AG09309 (cell line): ENCODE data around the gene NMRK1.

Experiments used
- DNase-seq: peaks from one replicate; pipeline ENCODE4 v3.0.0-alpha.2; 2010; ENCODE audit warnings: low read depth
- H3K4me3 ChIP-seq: 2 replicates; pipeline ENCODE4 v1.5.1; 2011; ENCODE audit warnings: mild to moderate bottlenecking, low read depth, low read length, moderate library complexity; ENCODE audit not compliant: control insufficient read depth
- TF ChIP-seq, protein P1 (sequence below): IDR thresholded peaks from 2 replicates; pipeline ENCODE4 v1.5.1; 2011; ENCODE audit warnings: mild to moderate bottlenecking, low read depth, low read length, inconsistent platforms; ENCODE audit not compliant: insufficient read depth, control insufficient read depth; ENCODE audit errors: missing control alignments

The NMRK1 gene

DNA sequence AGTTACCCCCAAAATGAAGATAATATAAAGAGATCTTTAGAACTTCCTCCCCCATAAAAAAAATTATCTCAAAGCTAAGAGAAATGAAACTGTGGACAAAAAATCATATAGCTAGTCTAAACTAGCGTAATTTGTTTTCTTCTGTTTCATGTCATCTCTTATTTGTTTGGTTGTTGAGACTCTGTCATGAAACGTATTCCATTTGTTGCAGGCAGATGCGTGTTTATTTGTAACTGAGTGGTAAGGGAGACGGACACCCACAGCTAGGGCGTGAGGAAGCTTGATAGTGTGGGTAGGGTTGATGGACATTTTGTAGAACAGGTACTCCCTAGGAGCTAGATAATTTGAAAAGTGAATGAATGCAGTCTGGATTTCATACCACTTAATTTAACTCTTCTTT, 42.2 kb upstream of the NMRK1 start:
- TF ChIP-seq, protein P1, sequence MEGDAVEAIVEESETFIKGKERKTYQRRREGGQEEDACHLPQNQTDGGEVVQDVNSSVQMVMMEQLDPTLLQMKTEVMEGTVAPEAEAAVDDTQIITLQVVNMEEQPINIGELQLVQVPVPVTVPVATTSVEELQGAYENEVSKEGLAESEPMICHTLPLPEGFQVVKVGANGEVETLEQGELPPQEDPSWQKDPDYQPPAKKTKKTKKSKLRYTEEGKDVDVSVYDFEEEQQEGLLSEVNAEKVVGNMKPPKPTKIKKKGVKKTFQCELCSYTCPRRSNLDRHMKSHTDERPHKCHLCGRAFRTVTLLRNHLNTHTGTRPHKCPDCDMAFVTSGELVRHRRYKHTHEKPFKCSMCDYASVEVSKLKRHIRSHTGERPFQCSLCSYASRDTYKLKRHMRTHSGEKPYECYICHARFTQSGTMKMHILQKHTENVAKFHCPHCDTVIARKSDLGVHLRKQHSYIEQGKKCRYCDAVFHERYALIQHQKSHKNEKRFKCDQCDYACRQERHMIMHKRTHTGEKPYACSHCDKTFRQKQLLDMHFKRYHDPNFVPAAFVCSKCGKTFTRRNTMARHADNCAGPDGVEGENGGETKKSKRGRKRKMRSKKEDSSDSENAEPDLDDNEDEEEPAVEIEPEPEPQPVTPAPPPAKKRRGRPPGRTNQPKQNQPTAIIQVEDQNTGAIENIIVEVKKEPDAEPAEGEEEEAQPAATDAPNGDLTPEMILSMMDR = no peak
- no peak overlapping the region for H3K4me3 ChIP-seq
- DNase-seq = no peak

DNA sequence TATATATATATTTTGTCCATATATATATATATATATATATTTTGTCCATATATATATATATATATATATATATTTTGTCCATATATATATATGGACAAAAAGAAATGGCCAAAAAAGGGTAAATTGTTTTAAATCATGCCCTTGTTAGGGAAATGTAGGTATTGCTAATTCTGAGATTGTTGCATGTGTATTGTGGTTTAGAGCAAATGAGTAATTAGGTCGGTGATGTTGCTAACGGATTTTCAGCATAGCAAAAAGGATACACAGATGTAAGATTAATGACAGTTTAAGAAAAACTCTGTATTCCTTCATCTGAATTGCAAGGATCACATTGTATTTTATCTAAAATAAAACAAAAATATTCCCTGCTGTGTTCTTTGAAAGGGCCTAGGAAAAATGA, 40.6 kb upstream of the NMRK1 start:
- no peak overlapping the region for H3K4me3 ChIP-seq

DNA sequence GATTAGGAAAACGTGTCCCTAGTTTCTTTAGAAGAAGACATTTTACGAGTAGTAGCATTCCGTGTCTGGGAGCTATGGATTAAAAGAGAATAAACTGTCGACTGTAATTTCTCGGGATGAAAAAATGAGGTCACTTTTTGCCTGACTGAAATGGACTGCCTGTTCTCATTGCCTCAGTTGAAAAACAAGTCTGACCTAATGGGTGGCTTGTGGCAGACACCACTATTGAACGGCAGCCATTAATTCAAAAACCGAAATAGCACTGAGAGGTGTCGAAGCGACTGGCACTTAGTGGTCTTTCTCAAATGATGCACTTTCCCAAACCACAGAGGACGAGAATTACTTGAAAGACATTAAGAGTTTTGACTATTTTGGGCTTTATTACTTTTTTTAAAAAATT, 35.7 kb upstream of the NMRK1 start:
- TF ChIP-seq, protein P1 = no peak
- DNase-seq = no peak
- no peak overlapping the region for H3K4me3 ChIP-seq

More for the DNA sequence above, 40.6 kb upstream of the NMRK1 start:
- no peak for DNase-seq
- TF ChIP-seq, protein P1 = no peak

DNA sequence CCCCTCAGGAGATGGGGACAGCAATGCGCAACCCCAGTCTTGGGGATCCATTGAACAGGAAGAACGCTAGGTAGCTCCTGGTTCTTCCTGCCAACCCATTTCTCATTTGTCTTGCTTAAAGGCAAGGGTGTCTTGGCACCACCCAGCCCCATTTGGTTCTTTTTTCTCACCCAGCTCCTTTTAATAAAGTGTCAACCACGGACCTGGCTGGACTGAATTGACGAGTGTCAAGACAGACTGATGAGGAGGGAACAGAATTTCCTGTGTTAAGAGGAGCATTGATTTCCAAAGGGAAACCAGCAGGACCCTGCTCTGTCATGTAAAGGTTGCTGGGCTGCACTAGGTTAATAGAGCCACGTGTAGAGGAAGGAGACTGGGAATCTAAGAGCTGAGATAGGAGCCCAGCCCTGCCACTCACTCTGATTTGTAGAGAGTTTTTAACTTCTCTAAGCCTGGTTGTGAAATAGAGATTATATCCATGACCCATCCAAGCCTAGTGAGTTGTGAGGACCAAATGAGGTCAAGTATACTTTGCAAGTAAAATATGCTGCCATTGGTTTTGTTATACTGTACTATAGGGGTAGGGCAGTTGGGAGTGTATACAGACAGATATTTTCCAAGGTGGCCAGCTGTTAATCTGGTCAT, 34.1 kb upstream of the NMRK1 start:
- TF ChIP-seq, protein P1 = no peak
- DNase-seq = no peak
- H3K4me3 ChIP-seq = no peak overlapping the region

DNA sequence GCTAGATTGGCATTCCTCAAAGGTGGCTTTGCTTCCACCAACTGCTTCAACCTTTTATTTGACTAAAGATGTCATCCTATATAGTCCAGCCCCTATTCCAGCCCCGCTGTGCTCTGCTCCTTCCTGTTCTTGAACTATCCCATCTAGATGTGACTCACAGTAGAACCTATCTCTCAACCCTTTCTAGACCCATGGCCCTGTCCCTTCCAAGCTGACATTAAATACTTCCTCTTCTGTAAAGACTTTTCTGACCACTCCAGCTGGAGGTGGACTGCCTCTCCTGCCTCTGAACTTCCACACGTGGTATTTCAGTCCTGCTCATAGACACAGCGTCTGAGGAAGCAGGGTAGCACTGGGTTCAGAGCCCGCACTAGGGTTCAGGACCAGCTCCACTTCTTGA, 32.7 kb upstream of the NMRK1 start:
- TF ChIP-seq, protein P1 = no peak
- H3K4me3 ChIP-seq = no peak overlapping the region
- DNase-seq = no peak

DNA sequence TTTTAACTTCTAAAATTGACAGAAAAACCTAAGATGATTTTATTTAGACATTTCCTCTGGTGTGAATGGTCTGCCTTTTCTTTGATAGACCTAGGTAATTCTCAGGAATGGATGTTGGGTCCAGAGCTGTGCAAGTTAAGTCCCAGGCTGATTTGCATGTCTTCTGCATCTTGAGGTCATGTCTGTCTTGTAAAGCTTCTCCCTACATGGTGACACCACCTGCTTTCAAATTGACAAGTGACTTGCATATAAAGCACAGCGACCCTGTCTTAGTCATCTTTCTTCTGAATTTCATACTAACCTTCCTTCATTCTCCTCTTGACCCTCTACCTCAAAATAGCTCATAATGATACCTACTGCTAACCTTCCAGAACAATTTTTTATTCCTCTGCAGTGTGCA, 29.6 kb upstream of the NMRK1 start:
- no peak for DNase-seq
- H3K4me3 ChIP-seq = no peak overlapping the region
- TF ChIP-seq, protein P1 = no peak
